ENCODE data around the gene IRF4.

- TF ChIP-seq CTCF (IDR thresholded peaks at IDR 0.05; ENCODE audit: low read depth, low read length): no peak
- TF ChIP-seq EZH2phosphoT487 (IDR thresholded peaks at IDR 0.05; ENCODE audit: low read depth): no peak
Measured at GRCh38 chr6:446418-447366, 55.1 kb downstream of the IRF4 start.

All from OCI-LY3 (cell line).